Hematopoietic multipotent progenitor cell treated with erythropoietin and hydrocortisone succinate and interleukin-3 and kit ligand, for 8 days (in vitro differentiated cells): ENCODE results near the gene RIMBP3B.
"Not testable (repeated sequence)": the region's sequence is repeated elsewhere in the genome, so short reads cannot be mapped to it uniquely, and the experiment has no call there.

ENCODE experiments used
- DNase-seq: peaks from one replicate; pipeline ENCODE4 v3.0.0-alpha.2; 2015

The RIMBP3B gene

DNA sequence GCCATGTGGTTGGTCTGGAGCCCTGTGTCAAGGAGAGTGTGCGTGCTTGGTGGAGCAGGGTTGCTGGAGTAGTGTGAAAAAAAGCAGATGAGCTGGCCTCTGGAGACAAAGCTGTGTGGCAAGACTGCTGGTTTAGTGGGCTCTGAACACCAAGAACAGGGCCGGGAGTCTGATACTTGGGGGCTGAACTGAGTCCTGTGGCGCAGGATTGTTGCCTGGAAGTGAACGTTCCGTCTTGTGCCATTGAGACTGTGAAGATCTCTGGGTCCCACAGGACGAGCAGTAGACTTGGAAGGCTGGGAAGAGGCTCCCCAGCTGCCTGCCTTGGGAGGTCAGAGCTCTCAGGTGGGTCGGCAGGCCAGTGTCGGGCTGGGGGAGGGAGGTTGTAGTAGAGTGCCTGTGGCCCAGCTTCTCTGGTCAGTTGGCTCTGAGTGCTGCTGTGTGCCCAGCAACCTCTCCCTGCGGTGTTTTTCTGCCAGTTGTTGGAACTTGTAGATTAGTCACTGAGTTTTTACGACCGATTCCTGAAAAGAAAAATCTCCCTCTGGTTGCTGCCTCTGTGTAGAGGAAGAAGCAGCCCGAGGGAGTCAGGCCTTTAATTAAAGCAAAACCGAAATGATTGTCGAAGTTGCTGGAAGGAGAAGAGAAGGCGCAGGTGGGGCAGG is 35.6 kb downstream of the RIMBP3B start:
- DNase-seq, result not testable (repeated sequence)

DNA sequence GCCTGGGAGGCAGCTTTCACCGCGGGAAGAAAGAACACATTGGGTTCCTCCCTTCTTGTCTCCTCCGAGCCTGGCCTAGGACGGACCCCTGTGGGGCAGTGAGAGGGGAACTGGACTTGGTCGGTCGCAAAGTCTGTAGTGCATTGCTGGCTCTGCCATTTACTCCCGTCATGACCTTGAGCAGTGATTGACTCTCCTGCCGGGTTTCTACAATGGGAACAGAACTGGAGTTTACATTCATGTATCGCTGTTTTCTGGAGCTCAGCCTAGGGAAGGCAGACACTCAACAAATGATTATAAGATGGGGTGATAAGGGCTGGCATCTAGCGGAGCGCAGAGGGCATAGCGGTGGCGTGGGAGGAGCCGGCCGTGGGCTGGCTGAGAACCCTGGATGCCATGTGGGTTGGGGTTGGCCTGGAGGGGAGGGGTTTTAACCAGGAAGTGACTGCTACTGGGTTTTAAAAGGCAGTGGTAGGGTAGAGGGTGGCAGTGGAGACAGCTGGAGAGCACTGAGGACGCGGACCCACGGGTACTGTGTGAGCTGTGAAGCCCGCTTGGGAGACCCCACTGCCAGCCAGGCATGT is 36.7 kb downstream of the RIMBP3B start:
- not testable (repeated sequence) for DNase-seq

DNA sequence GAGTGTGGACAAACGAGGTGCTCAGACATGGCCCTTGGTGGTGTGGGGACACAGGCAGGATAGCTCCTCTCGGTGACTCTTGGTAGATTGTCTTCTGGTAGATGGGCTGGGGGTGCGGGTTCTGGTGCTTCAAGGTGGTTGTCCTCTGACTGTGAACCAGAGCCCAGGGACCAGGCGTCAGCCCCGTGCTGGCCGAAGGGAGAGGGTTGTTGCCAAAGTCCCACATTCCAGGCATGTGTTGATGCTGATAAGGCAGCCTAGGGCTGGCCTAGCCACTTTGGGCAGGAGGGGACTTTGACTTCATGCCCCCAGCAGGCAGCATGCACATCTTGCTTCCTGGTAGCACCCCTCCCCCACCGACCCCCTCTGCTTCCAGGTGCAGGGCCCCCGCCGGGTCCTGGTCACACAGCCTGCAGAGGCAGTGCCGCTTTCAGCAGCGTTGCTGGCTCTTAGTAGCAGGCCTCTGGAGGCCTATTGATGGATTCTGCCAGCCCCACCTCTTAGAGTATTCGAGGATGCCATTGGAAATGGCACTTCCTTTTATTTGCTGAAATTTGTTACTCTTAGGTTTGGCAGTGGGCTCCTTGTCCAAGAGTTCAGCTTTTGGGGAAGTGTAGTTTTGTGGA is 40.6 kb downstream of the RIMBP3B start:
- DNase-seq, result not testable (repeated sequence)

DNA sequence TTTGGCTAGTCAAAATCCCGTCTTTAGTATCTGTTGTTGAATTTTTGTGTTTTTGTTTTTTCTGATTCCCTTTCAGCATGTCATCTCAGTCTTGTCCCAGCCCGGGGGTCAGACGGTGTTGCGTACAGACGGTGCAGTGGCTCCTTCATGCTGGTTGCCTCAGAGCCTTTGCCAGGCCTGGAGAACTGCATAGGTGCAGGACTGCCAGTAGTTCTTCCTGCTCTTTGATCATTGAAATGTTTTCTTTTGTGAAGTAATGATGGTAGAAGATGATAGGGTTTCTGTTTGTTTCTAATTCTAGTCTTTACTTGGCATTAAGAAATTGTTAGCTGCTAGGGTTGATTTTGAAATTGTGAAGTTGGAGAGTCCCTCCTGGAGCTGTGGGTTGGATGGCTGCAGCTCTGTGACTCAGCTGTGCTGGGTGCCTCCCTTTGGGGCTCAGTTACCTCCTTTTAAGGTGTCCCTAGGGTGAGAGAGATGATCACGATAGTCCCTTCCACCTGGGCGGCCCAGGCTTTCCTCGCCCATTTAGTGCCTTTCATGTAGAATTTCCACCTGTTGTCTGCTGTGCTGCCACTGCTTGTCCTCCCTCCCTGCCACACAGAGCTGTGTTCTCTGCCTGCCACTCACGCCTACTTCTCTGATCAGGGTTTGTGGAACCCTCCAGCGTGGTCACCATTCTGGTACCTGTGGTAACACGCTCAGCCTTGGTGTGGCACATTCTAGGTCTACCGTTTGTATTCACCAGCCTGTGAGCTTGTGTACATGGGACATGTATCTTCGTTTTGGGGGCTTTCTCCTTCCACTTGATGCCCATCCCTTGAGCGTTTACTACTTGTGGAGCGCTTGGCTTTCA is 51.1 kb downstream of the RIMBP3B start:
- DNase-seq, result not testable (repeated sequence)

DNA sequence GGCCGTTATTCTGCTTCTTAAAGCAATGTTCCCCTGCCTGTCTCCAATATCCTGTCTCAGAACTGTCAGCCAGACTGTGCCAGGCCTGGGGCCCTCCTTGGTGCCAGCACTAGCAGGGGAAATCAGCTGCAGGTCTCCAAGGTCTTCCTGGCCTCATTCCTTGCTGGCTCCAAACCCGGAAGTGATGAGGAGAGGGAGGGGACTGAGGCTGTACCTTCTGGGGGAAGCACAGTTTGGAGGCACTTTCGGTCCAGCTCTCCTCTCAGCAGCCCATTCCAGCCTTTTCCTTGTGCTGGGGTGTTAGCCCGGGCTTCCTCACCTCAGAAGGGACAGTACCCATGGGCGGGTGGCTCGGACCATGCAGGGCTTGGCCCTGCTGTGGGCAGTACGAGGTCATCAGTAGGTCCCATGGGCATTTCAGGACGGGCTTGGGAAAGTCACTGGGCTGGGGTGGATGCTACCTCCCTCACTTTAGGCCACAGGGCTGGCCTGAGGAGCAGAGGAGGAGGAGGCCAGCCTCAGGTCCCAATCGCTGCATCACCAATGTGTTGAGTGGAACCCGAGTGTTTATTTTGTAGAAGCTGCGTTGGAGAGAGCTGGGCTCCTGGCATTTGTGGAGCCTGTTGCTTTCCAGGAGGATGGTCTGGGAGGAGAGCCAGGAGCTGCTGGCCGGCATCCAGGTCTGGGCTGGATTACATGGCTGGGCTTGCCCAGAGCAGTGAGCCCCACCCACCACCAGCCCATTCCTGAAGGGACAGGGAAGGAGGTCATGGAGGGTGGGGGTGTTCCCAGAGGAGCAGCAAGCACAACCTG is 52.7 kb downstream of the RIMBP3B start:
- not testable (repeated sequence) for DNase-seq

DNA sequence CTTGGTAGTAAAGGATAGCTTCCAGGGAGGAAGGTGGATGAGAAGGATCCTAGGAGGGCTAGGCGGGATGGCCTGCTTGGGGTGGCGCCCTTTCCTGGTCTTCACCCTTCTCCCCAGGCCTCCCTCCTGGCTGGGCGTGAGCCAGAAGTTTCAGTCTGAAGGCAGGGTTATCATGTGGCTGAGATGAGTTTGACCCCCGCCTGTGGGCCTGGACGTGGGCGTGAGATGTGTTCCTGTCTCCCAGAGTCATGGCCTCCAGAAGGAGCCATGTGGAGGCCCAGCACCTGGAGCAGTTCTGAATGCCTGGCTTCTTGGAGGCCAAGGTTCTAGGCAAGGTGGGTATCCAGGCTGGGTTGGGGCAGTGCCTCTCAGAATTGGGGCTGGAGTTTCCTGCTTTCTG is 54.5 kb downstream of the RIMBP3B start:
- DNase-seq, result not testable (repeated sequence)
